ENCODE results near the gene IFIT1B.
"Not testable (repeated sequence)": the region's sequence is repeated elsewhere in the genome, so short reads cannot be mapped to it uniquely, and the experiment has no call there.

Gene IFIT1B

GRCh38 chr10:89348975-89349374, 28.9 kb upstream of the IFIT1B start:
- FAIRE-seq, result no peak

GRCh38 chr10:89350631-89351315, 27.1 kb upstream of the IFIT1B start:
- not testable (repeated sequence) for FAIRE-seq

- FAIRE-seq, result no peak
These were observed 26.5 kb upstream of the IFIT1B start for GRCh38 chr10:89351412-89351779.

GRCh38 chr10:89351780-89352597, 25.9 kb upstream of the IFIT1B start:
- FAIRE-seq, result no peak

- no peak for FAIRE-seq
These were observed 25.1 kb upstream of the IFIT1B start for GRCh38 chr10:89352802-89353201.

GRCh38 chr10:89355394-89355931, 22.4 kb upstream of the IFIT1B start:
- FAIRE-seq, result no peak

- FAIRE-seq, result no peak
These were observed 20.8 kb upstream of the IFIT1B start for GRCh38 chr10:89357096-89357495.

- no peak for FAIRE-seq
These were observed 19.9 kb upstream of the IFIT1B start for GRCh38 chr10:89357975-89358374.

GRCh38 chr10:89360157-89360556, 17.7 kb upstream of the IFIT1B start:
- FAIRE-seq, result no peak

GRCh38 chr10:89362929-89363328, 14.9 kb upstream of the IFIT1B start:
- FAIRE-seq, result no peak

GRCh38 chr10:89363729-89364442, 14.0 kb upstream of the IFIT1B start:
- no peak for FAIRE-seq

- FAIRE-seq, result no peak
These were observed 13.3 kb upstream of the IFIT1B start for GRCh38 chr10:89364531-89364930.

- FAIRE-seq, result peak; percentile 58
These were observed 10.3 kb upstream of the IFIT1B start for GRCh38 chr10:89367529-89367928.

- FAIRE-seq, result no peak
These were observed 9.7 kb upstream of the IFIT1B start for GRCh38 chr10:89368129-89368528.

GRCh38 chr10:89369156-89370105, 8.4 kb upstream of the IFIT1B start:
- no peak for FAIRE-seq

GRCh38 chr10:89371079-89371478, 6.8 kb upstream of the IFIT1B start:
- FAIRE-seq, result no peak

GRCh38 chr10:89371987-89372386, 5.9 kb upstream of the IFIT1B start:
- FAIRE-seq, result no peak

- FAIRE-seq, result peak; percentile 96
These were observed 3.7 kb upstream of the IFIT1B start for GRCh38 chr10:89373916-89374711.

- no peak for FAIRE-seq
These were observed 3.1 kb upstream of the IFIT1B start for GRCh38 chr10:89374713-89375141.

GRCh38 chr10:89379103-89379502, 1.2 kb downstream of the IFIT1B start:
- no peak for FAIRE-seq

GRCh38 chr10:89382757-89383156, 4.9 kb downstream of the IFIT1B start:
- no peak for FAIRE-seq

Measured in islet of Langerhans (tissue), 1 donor.